Measurements from ENCODE around the gene FOXC1. TPM values are rescaled to one million over a fixed set of nuclear protein-coding genes. Genes with fewer than 3 reads are reported as not detected.

The FOXC1 gene
- total and polyA plus RNA-seq, 9 of the 15 experiments (the other 6 are each of a cell fraction or from before 2014, with no cell fraction given) = not detected

DNA sequence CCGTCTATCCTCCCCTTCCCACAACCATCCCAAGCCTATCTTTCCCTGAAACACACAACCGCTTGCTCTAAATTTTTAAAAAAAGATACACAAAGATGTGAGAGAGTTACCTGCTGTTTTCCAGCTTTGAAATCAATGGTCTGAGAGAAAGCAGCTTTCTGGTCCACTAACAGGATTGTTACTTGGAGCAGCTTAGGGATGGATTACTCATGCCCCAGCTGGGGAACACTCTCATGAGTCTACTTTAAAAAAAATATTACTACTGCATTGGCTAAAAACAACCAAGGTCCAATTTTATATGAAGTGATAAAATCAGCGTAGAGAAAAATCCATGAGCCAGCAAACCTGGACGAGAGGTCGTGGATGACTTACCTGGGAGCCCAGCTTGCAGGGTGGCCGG is 29.6 kb upstream of the FOXC1 start:
- H3K36me3 ChIP-seq (ENCODE audit: control insufficient read depth, insufficient read depth, low read length) = no peaks in the 10 kb centered on the region
- CTCF ChIA-PET (ENCODE audit: low intra/inter-chr PET ratio) = no interaction called here
- no TSS peak for BruUV-seq (replicated peaks)
- in situ Hi-C loops (cut with MboI) = no loop called here
- TF ChIP-seq PPARD (CRISPR knock-in tag; IDR thresholded peaks at IDR 0.05) (no peak), POLR2A (conservative IDR thresholded peaks at IDR 0.05) (no peak), CXXC5 (CRISPR knock-in tag; IDR thresholded peaks at IDR 0.05) (no peak), SMAD3 (CRISPR knock-in tag; conservative IDR thresholded peaks at IDR 0.05) (no peak), ZNF561 (CRISPR knock-in tag; conservative IDR thresholded peaks at IDR 0.05) (no peak), PTBP1 (IDR thresholded peaks at IDR 0.05; ENCODE audit: low read depth, low read length) (no peak), ZNF217 (CRISPR knock-in tag; IDR thresholded peaks at IDR 0.05) (no peak), RUNX1 (IDR thresholded peaks at IDR 0.05; ENCODE audit: low read depth) (no peak), ILK (tag; IDR thresholded peaks at IDR 0.05; ENCODE audit: borderline replicate concordance, low read depth) (no peak), ADNP (tag; IDR thresholded peaks at IDR 0.05) (no peak), NONO (IDR thresholded peaks at IDR 0.05; ENCODE audit: low read depth in 2 of 2, low read length in 1 of 2) (no peak), ETS2 (tag; IDR thresholded peaks at IDR 0.05; ENCODE audit: borderline replicate concordance, poor library complexity, severe bottlenecking) (no peak)
- TF ChIP-seq, protein P1, sequence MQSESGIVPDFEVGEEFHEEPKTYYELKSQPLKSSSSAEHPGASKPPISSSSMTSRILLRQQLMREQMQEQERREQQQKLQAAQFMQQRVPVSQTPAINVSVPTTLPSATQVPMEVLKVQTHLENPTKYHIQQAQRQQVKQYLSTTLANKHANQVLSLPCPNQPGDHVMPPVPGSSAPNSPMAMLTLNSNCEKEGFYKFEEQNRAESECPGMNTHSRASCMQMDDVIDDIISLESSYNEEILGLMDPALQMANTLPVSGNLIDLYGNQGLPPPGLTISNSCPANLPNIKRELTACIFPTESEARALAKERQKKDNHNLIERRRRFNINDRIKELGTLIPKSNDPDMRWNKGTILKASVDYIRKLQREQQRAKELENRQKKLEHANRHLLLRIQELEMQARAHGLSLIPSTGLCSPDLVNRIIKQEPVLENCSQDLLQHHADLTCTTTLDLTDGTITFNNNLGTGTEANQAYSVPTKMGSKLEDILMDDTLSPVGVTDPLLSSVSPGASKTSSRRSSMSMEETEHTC (IDR thresholded peaks at IDR 0.05) = no peak
- TF ChIP-seq, protein P2, sequence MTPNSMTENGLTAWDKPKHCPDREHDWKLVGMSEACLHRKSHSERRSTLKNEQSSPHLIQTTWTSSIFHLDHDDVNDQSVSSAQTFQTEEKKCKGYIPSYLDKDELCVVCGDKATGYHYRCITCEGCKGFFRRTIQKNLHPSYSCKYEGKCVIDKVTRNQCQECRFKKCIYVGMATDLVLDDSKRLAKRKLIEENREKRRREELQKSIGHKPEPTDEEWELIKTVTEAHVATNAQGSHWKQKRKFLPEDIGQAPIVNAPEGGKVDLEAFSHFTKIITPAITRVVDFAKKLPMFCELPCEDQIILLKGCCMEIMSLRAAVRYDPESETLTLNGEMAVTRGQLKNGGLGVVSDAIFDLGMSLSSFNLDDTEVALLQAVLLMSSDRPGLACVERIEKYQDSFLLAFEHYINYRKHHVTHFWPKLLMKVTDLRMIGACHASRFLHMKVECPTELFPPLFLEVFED (CRISPR knock-in tag; conservative IDR thresholded peaks at IDR 0.05) = no peak
- 0% methylated on average over 6 of the region's 6 CpGs for WGBS (ENCODE audit: insufficient coverage, low coverage, missing lambda C conversion rate)
- H3K9ac ChIP-seq (ENCODE audit: insufficient read depth in 1 of 2, low read depth in 2 of 2, low read length in 2 of 2) = no peak overlapping the region
- no peaks in the 10 kb centered on the region for H3K9me3 ChIP-seq (replicated peaks; ENCODE audit: control insufficient read depth, insufficient read depth, low read depth, low read length)
- no peak for DNase-seq (ENCODE audit: extremely low read depth in 1 of 4, low spot score in 3 of 4)
- ATAC-seq = no peak
- peaks cover 37 to 73% of the 10 kb centered on the region in 2 experiments for H3K27me3 ChIP-seq (ENCODE audit: control insufficient read depth in 2 of 2, insufficient read depth in 2 of 2, low read length in 2 of 2)
- H2AFZ ChIP-seq (ENCODE audit: low read depth, low read length) = no peak overlapping the region
- no peaks in the 10 kb centered on the region for H4K20me1 ChIP-seq (replicated peaks; ENCODE audit: control insufficient read depth, insufficient read depth, low read length)
- H3K79me2 ChIP-seq (ENCODE audit: control insufficient read depth, insufficient read depth, low read length) = no peaks in the 10 kb centered on the region
- no peaks in the 10 kb centered on the region for H3K4me1 ChIP-seq (replicated peaks in 1 of 2; ENCODE audit: control insufficient read depth in 2 of 2, insufficient read depth in 2 of 2, low read length in 2 of 2)
- H3K9me1 ChIP-seq (ENCODE audit: control insufficient read depth, insufficient read depth, low read length) = no peaks in the 10 kb centered on the region
- H3K4me2 ChIP-seq (ENCODE audit: insufficient read depth, low read length) = no peak overlapping the region
- intact Hi-C loops (cut with micrococcal nuclease) = no loop called here
- H3K27ac ChIP-seq (ENCODE audit: extremely low read depth, low read depth, low read length) = no peak overlapping the region
- no peak for FAIRE-seq
- POLR2A ChIA-PET = interaction anchor here (0.6 kb wide), 1 partner anchor 364 kb away, joined by 3 read pairs; no protein-coding TSS in a partner anchor
- H3K4me3 ChIP-seq = no peak overlapping the region

Data from K562 (cell line).